Limb (tissue), 2 donors: Measurements from ENCODE around the gene CGB1.
"Not testable (repeated sequence)": the region's sequence is repeated elsewhere in the genome, so short reads cannot be mapped to it uniquely, and the experiment has no call there.

Experiments
- DNase-seq, 2 donors: peaks; one replicate each; pipeline ENCODE4 v3.0.0-alpha.2; 2016; ENCODE audit errors: extremely low spot score in 2 of 2

The CGB1 gene

DNA sequence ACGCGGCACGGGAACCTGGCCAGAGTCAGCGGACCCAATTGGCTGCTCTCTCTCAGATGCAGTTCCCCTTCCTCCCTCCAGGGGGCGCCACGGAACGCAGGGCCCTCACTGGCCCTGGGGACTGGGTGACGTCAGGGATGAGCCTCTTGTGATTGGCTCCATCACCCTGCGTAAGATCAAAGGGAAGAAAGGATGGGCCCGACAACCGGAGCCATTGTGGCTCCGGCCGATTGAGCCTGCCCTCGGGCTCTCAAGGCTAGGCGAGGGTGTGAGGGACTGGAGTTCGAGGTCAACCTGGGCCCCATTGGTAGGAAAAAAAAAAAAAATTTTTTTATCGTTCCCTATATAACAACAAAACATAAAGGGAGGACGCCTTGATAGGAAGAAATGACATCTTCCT lies at the start of gene CGB1:
Gene CGB1 (minus strand): TSS at position 81 of the 400 bp plus-strand sequence. CDS start 184 bp downstream, outside the sequence.
- DNase-seq: not testable (repeated sequence)

DNA sequence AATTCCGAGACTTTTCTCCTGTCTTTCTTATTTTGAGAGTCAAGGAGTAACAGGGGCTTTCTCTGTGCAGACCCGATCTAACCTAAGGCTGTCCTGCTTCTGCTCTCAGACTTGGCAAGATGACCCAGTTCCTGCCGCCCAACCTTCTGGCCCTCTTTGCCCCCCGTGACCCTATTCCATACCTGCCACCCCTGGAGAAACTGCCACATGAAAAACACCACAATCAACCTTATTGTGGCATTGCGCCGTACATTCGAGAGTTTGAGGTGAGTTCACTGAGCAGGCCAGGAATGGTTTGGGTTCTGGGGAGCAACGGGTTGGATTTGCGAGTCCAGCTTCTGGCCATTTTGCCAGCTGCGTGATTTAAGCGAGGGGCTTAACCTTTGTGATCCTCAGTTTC lies 49.6 kb upstream of the CGB1 start:
- no peak for DNase-seq

DNA sequence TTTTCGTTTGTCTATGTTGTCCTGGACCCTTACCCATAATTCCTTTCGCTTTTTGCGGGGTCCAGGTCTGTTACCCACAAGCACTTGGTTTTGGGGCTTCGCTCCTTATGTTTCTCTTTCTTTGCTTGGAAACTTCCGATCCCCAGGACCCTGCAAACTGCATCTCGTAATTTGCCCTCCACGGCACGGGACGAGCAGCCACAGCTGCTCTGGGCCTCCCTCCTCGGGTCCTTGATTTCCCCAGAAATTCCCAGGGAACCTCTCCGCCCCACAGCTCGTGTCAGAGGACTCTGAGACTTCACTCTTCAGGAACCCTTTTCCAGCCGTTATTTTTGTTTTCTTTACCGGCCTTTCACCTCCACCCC lies 49.2 kb upstream of the CGB1 start:
- DNase-seq: no peak

DNA sequence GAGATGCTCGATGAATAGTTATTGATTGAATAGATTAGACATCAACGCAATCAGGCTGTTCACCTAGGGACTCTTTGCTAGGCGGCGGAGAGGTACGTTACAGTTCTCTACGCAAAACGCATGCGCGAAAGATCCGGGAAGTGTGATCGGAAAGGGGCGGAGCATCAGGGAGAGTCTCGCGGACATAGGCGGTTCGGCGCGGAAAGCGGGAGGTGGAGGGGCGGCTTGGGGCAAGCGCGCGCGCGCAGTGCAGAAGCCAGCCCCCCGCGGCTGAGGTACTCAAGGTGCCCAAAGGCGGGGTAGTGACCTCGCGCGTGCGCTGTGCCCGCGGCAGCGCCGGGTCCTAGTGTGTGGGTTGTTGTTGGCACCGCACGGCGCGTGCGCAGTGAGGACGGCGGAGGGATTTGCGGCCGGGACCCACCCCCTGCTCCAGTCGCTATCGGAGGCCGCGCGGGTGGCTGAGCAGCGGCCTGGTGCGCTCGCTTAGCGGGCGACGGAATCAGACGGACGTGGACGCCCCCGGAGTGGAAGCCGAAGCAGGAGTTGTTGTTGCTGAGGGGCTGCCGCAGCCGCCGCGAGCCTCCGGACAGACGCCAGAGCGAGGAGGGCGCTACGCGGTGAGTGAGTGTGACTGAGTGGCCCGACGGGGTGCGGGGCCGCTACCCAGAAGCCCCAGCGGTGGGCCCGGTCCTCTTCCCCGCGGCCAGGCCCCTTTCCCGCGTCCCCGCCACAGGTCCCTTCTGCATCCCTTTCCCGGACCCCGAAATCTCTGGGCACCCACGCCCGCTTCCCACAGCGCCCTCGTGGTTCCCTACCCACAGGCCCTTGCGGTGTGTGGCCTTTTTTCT lies 48.5 kb upstream of the CGB1 start, which contains the start of gene SNRNP70:
Gene SNRNP70 (plus strand): TSS at position 432 of the 848 bp plus-strand sequence. CDS start 964 bp downstream, outside the sequence.
- DNase-seq: peak; percentile 100

DNA sequence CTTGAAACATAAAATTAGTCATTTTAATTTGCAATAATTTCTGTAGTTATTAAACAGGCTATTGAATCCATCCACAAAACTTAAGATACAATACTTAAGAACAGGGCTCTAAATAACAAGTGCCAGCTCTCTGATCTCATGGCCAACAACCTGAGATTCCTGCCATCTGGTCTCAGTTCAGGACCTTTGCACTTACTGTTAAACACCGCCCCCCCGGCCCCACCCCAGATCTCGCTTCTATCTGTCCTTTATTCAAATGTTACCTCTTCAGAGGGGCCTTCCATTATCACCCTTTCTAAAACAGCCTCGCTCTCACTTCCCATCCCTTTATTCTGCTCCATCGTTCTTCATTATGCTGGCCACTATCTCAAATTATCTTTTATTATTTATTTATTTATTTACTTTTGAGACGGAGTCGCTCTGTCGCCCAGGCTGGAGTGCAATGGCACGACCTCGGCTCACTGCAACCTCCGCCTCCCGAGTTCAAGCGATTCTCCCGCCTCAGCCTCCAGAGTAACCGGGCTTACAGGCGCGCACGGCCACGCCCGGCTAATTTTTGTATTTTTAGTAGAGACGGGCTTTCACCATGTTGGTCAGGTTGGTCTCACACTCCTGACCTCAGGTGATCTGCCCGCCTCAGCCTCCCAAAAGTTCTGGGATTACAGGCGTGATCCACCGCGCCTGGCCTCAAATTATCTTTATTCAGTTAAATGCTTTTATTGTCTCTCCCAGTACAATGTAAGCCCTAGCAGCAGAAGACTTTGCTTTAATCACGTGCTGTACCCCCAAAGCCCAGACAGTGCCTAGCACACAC lies 47.7 kb upstream of the CGB1 start:
- DNase-seq: no peak

DNA sequence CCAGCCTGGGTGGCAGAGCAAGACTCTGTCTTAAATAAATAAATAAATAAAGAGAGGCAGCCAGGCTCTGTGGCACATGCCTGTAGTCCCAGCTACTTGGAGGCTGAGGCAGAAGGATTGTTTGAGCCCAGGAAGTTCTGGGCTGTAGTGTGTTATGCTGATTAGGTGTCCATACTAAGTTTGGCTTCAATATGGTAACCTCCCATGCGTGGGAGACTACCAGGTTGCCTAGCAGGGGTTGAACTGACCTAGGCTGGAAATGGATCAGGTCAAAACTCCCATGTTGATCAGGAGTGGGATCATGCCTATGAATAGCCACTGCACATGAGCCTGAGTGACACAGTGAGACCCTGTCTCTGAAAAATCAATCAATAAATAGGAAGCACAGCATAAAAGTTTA lies 44.6 kb upstream of the CGB1 start:
- no peak for DNase-seq

DNA sequence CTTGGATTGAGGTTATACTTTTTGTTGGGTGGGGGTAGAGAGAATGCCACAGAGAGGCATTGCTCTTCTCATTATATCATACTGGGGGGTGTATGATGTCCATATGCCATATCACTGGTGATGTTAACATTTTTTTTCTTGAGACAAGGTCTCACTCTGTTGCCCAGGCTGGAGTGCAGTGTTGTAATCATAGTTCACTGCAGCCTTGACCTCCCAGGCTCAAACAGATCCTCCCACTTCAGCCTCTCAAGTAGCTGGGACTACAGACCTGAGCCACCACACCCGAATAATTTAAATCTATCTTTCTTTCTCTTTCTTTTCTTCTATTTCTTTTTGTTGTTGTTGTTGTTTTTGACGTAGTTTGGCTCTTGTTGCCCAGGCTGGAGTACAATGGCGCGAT lies 43.7 kb upstream of the CGB1 start:
- no peak for DNase-seq

DNA sequence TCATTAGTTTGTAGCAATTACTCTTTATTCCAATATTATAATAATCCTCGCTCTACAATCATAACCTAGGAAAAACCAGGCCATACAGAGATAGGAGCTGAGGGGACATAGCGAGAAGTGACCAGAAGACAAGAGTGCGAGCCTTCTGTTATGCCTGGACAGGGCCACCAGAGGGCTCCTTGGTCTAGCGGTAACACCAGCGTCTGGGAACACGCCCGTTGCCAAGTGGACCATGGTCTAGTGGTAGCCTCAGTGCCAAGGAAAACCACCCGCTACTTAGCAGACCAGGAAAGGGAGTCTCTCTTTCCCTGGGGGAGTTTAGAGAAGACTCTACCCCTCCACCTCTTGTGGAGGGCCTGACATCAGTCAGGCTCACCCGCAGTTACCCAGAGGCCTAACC lies 38.2 kb upstream of the CGB1 start:
- DNase-seq: not testable (repeated sequence)

DNA sequence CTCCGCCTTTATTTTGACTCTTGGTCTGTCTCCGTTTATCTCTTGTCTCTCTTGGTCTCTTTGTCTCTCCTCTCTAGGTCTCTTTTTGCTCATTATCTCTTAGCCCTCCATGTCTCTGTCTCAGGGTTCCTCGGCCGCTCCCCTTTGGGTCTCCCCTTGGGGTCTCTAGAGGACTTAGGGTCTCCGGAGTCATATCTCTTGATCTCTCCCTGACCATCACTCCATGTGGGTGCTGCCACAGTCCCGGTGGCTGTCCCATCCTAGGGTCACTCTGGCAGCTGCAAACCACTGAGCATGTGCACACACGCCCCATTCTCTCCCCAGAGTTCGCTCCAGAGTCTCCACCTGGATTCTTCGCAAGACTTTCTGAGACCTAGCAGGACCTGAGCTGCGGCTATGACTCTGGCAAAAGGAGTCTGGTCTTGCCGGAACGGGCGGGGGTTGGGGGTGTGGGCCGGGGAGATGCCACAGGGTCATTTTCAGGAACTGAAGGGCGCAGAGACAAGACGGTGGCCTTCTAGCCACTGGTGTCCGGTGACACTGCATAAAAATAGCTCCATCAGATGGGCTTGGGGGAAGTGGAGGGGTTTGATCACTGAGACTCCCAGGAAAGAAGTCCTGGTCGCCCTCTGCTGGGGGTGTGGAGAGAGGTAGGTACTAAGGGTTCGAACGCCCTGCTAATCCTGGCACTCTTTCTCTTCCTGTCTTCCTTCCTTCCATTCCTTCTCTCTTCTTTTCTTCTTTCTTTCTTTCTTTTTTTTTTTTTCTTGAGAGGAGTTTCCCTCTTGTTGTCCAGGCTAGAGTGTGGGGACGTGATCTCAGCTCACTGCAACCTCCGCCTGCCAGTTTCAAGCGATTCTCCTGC lies 37.1 kb upstream of the CGB1 start:
- no peak for DNase-seq

DNA sequence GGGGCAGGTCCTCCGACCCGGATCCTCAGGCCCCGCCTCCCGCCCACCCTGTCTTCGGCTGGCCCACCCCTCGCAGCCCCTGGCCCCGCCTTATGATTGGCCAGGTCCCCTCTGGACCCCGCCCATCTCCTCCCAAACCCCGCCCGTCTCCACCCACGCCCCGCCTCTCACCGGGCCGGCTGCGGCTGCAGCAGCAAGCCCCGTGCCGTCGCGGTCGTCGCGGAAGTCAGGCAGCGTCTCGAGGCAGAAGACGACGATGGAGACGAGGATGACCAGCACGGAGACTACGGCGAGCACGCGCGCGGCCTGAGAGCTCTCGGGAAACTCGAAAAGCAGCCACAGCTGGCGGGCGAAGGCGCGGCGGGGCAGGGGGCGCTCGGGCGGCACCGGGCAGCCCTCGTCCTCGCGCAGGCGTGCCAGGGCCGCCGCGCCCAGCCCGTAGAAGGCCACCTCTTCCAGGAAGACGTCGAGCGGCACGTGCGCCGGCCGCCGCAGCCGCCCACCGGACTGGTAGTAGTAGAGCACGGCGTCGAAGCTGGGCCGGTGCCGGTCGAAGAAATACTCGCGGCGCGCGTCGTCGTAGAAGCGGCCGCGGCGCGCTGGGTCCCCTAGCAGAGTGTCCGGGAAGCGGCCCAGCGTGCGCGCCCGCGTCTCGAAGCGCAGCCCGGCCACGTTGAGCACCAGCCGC lies 35.3 kb upstream of the CGB1 start:
- peak in 1 of 2 donors; percentile 63 for DNase-seq

DNA sequence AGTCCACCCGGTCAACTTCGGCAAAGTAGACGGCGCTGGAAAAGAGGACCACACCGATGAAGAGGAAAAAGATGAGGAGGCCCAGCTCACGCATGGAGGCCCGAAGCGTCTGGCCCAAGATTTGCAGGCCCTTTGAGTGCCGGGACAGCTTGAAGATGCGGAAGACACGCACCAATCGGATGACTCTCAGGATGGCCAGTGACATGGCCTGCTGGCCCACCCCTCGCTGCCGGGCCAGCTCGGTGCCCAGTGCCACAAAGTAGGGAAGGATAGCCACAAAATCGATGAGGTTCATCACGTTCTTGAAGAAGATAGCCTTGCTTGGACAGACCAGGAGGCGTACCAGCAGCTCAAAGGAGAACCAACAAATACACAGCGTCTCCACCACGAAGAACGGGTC lies 33.7 kb upstream of the CGB1 start:
- no peak for DNase-seq

DNA sequence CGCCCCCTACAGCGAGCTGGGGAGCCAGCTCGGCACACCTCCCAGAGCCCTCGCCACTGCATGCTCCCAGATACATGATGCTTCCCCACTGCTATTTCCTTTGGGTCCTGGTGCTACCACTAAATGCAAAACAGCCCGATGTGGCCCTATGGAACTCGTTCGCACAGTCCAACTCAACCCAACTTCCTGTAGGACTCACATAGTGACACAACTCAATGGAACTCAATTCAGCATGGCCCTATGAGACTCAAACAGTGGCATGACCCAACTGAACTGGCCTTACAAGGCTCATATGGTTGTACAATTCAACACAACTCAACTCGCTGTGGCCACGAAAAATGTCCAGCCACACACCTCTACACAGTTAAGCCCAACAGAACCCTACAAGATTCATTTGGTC lies 32.3 kb upstream of the CGB1 start:
- DNase-seq: no peak

DNA sequence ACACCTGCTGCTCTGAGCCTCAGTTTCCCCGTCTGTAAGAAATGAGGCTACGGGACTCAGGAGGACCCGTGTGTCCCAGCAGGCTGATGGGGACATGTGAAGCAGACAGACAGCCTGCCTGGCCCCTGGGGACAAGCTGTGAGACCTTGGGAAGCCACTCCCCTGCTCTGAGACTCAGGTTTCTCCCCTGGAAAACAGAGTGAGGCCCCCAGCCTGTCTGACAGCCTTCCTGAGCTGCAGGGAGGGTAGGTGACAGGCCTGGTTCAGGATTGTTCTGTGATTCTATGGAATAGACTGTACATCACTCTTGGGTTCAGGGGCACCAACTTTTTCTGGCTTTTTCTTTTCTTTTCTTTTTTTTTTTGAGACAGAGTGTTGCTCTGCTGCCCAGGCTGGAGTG lies 30.9 kb upstream of the CGB1 start:
- DNase-seq: no peak

DNA sequence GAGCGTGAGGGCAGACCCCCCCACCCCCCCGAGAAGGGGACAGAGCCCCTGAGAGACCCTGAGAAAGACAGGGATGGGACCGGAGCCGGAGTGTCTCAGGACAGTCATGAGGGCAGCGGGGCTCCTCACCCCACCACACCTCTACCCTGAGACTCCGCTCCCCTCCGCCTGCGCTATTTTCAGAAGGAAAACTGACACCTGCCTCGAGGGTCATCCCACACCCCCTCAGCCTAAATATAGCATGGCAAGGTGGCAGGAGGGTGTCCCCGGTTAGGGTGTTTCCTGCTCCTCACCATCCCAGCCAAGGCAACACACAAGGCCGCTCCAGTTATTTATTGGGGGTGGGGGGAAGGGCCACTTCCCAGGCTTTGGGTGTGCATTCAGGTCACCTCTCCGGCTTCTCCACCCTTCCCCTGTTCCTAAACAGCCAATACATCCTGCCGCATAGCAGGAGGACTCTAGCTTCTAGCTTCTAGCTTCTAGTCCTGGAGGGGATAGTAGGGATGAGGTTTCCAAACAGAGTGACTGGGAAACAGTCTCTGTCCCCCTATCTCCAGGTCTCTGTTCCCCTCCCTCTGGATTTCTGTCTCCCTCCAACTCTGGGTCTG lies 29.3 kb upstream of the CGB1 start:
- no peak for DNase-seq

DNA sequence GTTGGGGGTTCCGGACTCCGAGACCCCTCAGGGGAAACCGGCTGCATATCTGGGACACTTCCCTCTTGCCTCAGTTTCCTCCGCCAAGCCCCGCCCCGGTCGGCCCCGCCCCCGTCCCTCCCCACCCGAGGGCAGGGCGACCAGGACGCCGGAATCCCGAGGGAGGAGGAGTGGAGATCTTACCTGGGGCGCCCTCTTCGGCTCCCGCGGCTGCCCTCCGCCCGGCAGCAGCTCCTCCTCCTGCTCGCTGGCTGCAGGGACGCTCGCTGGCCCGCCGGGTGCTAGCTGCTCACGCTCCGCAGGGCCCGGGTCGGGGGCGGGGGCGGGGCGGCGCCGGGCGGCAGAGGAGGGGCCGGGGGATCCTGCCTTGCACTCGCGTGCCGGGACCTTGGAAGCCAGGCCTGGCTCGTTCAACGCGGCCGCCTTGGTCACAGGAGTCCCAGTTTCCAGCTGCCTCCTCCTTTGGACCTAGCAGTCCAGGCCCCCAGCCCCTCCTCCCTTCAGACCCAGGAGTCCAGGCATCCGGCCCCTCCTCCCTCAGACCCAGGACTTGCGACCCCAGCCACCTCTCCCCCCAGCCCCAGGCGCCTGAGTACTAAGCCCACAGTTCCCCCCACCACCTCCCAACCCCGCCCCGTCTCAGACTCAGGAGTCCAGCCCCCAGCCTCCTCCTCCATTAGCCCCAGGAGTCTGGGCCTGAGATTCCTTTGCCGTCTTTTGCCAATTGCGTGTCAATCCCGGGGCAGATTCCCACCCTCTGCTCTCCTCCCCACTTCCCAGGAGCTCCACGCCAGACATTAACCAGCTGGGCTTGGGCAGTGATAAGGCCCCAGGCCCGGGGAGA lies 28.3 kb upstream of the CGB1 start, which contains the start of gene NTF4:
Gene NTF4 (minus strand): TSS at position 51 of the 844 bp plus-strand sequence. CDS start 2,821 bp downstream, outside the sequence.
- DNase-seq: peak in 1 of 2 donors; percentile 75

DNA sequence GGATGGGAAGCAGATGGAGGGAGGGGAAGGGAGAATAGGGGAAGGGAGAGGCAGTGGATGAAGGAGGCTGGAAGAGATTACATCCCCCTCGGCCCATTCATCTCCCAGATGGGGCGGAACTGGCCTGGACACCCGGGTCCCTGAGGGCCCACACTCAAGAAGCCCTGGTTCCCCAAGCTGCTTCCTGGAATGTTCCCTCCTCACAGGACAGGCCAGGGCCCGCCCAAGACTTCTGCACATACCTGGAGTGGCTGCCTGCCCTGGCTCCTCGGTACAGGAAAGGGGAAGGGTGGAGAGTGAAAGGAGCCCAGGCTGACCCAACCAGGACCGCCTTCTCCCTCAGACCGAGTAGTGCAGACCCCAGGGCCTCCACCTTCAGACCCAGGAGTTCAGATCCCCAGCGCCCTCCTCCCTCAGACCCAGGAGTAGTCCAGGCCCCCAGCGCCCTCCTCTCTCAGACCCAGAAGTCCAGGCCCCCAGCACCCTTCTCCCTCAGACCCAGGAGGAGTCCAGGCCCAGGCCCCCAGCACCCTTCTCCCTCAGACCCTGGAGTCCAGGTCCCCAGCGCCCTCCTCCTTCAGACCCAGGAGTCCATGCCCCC lies 27.4 kb upstream of the CGB1 start:
- no peak for DNase-seq

DNA sequence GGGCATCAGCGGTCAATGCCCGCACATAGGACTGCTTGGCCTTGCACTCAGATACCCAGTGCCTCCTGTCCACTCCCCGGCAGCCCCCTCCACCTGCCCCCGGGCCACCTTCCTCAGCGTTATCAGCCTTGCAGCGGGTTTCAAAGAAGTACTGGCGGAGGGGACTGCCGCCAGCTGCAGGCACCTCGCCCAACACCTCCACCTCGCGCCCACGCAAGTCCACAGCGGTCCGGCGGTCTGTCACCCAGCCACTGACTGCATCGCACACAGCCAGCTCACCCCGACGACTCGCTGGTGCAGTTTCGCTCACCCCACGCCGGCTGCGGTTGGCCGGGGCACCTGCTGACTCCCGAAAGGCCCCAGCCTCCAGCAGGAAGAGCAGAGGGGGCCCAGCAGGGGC lies 24.8 kb upstream of the CGB1 start:
- DNase-seq: no peak

DNA sequence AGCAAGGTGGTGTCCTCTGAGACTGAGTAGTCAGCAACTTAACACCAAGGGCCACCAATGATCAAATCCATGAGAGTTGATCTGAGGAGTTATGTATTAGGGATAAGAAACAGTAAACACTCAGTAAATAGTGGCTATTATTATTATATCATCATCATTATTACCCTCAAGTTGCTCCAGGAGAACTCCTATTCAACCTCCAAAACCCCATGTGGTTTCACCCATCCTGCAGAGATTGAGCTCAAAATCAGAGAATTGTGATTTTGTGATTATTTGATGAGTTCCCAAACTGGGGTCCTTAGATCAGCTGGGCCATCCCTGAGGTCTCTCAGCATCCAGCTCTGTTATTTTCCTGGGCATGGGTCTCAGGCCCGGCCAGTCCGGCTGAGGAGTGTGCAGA lies 24.3 kb upstream of the CGB1 start:
- DNase-seq: no peak

DNA sequence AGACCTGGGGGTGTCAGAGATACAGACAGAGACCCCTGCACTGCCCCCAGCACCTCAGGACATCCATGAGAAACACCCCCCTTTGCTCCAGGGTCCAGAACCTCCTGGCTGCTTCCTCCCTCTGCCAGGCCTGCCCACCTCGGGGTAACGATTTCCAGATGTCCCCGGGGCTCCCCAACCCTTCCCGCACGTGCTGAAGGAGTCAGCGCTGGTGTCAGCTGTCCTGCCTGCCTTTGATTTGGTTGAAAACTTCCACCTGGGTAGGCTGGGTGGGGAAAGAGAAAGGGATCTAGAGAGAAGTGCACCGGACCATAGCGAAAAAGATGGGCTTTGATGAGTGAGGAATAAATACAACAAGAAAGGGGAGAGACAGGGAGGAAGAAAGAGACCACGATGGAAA lies 22.4 kb upstream of the CGB1 start:
- DNase-seq: no peak
